GM13977 (cell line): ENCODE measurements around the gene LENG9.

ENCODE experiments used
- DNase-seq: peaks from one replicate; pipeline ENCODE4 v3.0.0; 2012; ENCODE audit warnings: low spot score
- in situ Hi-C: fragments of 300-500 bp; cut with MboI; formaldehyde crosslinking; loops from one replicate; pipeline ENCODE4 v1.12.0; 2022; ENCODE audit warnings: low sequenced_read_pairs, low pct_unique_long_range_greater_than_20kb, mixed read lengths, inconsistent platforms; ENCODE audit not compliant: unreplicated experiment
- TF ChIP-seq, protein P1 (sequence below): IDR thresholded peaks from 2 replicates; pipeline ENCODE4 v1.5.1; 2012; ENCODE audit warnings: mild to moderate bottlenecking, control low read depth; ENCODE audit not compliant: insufficient read depth; ENCODE audit errors: extremely low read depth, missing control alignments

LENG9 gene

GRCh38 chr19:54434873-54435214 is 28.7 kb downstream of the LENG9 start:
- in situ Hi-C loops: no loop called here
- DNase-seq: no peak
- TF ChIP-seq, protein P1, sequence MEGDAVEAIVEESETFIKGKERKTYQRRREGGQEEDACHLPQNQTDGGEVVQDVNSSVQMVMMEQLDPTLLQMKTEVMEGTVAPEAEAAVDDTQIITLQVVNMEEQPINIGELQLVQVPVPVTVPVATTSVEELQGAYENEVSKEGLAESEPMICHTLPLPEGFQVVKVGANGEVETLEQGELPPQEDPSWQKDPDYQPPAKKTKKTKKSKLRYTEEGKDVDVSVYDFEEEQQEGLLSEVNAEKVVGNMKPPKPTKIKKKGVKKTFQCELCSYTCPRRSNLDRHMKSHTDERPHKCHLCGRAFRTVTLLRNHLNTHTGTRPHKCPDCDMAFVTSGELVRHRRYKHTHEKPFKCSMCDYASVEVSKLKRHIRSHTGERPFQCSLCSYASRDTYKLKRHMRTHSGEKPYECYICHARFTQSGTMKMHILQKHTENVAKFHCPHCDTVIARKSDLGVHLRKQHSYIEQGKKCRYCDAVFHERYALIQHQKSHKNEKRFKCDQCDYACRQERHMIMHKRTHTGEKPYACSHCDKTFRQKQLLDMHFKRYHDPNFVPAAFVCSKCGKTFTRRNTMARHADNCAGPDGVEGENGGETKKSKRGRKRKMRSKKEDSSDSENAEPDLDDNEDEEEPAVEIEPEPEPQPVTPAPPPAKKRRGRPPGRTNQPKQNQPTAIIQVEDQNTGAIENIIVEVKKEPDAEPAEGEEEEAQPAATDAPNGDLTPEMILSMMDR: no peak

- in situ Hi-C loops: no loop called here
- TF ChIP-seq, protein P1: no peak
These were observed 29.3 kb downstream of the LENG9 start for GRCh38 chr19:54434112-54434872.

GRCh38 chr19:54433697-54434096 is 29.9 kb downstream of the LENG9 start:
- TF ChIP-seq, protein P1: no peak
- in situ Hi-C loops: no loop called here
- DNase-seq: no peak

More at GRCh38 chr19:54434112-54434872, 29.3 kb downstream of the LENG9 start:
- DNase-seq: no peak

DNA sequence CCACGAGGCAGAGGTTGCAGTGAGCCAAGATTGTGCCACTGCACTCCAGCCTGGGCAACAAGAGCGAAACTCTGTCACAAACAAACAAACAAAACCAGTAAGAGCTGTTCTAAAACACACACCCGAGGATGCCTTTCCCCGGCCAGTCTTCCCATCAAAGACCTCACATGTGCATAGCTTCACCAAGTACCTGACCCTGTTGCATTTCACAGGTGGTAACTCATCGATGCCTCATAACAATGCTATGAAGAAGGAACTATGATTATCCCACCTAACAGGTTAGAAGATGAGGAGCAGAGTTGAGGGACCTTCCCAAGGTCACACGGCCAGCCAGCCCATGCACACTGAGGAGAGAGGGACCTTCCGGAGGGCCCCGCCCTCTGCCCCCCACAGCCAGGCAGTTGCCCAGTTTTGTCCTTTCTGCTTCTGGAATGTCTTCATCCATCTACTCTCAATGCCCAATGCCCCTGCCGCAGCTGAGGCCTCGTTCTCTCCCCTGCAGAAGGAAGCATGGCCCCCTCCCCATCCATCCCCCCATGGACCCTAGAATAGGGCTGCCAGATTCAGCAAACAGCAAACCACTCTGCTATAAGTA is 31.3 kb downstream of the LENG9 start:
- in situ Hi-C loops: no loop called here
- no peak for DNase-seq
- TF ChIP-seq, protein P1: no peak

DNA sequence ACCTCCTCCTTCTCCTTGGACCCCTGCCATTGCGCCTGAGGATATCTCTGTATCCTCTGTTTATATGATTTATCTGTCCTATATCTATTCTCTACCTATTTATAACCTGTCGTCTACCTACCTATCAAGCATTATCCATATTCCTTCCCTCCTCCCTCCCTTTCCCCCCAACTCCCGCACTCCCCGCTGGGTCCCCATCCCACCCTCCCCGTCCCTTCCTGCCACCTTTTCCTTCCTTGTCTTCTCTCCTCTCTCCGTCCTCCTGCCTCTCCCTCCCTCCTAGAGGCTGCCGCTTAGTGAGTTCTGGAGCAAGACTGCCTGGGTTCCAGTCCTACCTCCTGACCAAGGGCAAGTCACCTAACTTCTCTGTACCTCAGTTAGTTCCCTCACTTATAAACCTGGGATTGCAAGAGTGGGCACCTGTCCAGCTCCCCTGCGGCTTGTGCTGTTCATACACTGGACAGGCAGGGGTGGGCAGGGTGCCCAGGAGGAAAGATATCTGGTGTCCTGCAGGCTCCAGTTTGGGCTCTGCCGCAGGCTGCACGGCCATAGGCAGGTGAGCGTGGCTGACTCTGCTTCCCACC is 32.2 kb downstream of the LENG9 start:
- in situ Hi-C loops: no loop called here
- no peak for DNase-seq
- TF ChIP-seq, protein P1: no peak

- in situ Hi-C loops: no loop called here
- TF ChIP-seq, protein P1: no peak
- DNase-seq: peak; percentile 82
These were observed 33.0 kb downstream of the LENG9 start for GRCh38 chr19:54430306-54431254.
